GM10266 (cell line): ENCODE results near the gene HACD4.

Experiments
- DNase-seq: peaks from one replicate; pipeline ENCODE4 v3.0.0; 2012; ENCODE audit errors: extremely low spot score
- TF ChIP-seq, protein P1 (sequence below): IDR thresholded peaks from 2 replicates; pipeline ENCODE4 v1.5.1; 2012; ENCODE audit warnings: mild to moderate bottlenecking, low read depth; ENCODE audit not compliant: control insufficient read depth, insufficient read depth; ENCODE audit errors: missing control alignments

The HACD4 gene

GRCh38 chr9:20972684-20973083 lies 58.8 kb downstream of the HACD4 start:
- TF ChIP-seq, protein P1, sequence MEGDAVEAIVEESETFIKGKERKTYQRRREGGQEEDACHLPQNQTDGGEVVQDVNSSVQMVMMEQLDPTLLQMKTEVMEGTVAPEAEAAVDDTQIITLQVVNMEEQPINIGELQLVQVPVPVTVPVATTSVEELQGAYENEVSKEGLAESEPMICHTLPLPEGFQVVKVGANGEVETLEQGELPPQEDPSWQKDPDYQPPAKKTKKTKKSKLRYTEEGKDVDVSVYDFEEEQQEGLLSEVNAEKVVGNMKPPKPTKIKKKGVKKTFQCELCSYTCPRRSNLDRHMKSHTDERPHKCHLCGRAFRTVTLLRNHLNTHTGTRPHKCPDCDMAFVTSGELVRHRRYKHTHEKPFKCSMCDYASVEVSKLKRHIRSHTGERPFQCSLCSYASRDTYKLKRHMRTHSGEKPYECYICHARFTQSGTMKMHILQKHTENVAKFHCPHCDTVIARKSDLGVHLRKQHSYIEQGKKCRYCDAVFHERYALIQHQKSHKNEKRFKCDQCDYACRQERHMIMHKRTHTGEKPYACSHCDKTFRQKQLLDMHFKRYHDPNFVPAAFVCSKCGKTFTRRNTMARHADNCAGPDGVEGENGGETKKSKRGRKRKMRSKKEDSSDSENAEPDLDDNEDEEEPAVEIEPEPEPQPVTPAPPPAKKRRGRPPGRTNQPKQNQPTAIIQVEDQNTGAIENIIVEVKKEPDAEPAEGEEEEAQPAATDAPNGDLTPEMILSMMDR = no peak
- no peak for DNase-seq

- no peak for DNase-seq
- TF ChIP-seq, protein P1 = no peak
These were observed 68.8 kb downstream of the HACD4 start for GRCh38 chr9:20962536-20963225.

DNA sequence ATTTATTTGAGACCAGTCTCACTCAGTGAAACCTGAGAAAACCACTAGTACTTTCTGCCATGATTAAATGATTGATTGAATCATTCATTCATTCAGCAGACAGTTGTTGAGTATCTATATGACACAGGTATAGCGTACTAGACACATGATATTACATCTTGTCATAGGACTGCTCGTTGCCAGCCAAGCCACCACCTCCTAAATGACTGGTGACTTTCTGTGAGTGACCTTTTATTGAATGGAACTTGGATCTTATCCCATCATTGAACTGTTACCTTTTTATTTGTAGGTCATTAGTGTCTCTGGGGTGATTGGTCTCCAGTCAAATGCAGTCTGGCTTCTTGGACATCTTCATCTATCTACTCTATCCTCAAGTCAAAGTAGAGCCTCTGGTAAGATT lies 80.7 kb downstream of the HACD4 start:
- no peak for DNase-seq
- TF ChIP-seq, protein P1 = no peak
